NOMO-1 (cell line): ENCODE data around the gene OR13C2.
"Not testable (repeated sequence)": the region's sequence is repeated elsewhere in the genome, so short reads cannot be mapped to it uniquely, and the experiment has no call there.

Experiments used
- DNase-seq, 2 experiments: peaks; one replicate each; lab custom pipeline; 2025; ENCODE audit not compliant: unreplicated experiment in 2 of 2; lab: John Stamatoyannopoulos, UW

OR13C2 gene, protein sequence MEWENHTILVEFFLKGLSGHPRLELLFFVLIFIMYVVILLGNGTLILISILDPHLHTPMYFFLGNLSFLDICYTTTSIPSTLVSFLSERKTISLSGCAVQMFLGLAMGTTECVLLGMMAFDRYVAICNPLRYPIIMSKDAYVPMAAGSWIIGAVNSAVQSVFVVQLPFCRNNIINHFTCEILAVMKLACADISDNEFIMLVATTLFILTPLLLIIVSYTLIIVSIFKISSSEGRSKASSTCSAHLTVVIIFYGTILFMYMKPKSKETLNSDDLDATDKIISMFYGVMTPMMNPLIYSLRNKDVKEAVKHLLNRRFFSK

DNA sequence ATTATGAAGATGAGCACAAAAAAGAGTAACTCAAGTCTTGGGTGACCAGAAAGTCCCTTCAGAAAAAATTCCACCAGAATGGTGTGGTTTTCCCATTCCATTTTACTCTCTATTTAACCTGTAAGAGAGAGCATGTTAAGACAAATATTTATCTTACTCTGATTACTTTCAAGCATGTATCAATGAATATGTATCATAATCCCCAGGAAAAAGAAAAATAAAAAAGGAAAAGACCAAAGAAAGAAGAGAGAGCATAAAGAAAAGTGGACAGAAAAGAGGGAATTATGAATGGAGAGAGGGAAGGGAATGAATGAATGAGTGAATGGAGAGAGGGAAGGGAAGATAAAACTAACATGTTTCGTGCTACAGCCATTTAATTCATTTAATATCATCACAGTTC lies at the start of gene OR13C2:
TSS of gene OR13C2 (minus strand) at position 101 of the 400 bp plus-strand sequence. CDS start at position 101, 0 bp downstream.
- not testable (repeated sequence) for DNase-seq

- DNase-seq = no peak
These were observed 30.0 kb upstream of the OR13C2 start for GRCh38 chr9:104635456-104635855.

DNA sequence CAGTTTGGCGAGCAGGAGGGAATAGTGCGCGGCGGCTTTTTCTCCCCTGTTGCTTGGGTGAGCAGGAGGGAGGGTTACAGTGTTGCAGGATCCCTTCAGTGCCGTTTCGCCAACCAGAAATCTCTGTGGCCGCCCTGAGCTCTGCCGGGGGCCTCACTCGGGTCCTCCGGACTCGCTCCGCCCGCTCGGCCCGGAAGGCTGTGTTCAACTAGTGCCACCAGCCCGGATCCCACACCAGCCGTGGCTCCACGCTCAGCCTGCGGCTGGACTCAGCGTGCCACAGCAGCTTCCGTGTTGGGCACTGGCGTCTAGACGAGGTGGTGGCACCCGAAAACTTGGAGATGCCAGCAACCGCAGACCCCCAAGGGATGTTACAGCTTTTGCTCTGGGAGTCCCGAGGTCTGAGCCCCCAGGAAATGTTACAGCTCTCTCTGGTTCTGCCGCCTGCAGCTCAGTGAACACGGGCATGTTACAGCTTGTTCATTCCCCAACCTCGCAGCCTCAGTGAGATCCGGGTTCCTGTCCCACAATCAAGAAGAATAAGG lies 28.6 kb upstream of the OR13C2 start:
- DNase-seq = no peak

DNA sequence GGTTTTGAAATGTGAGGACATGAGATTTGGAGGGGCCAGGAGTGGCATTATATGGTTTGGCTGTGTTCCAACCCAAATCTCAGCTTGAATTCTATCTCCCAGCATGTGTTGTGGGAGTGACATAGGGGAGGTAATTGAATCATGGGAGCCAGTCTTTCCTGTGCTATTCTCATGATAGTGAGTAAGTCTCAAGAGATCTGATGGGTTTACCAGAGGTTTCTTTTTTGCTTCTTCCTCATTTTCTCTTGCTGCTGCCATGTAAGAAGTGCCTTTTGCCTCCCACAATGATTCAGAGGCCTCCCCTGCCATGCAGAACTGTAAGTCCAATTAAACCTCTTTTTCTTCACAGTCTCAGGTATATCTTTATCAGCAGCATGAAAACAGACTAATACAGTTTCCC lies 20.5 kb upstream of the OR13C2 start:
- not testable (repeated sequence) for DNase-seq

- DNase-seq = no peak
These were observed 12.7 kb upstream of the OR13C2 start, which contains the start of gene OR13C9 for GRCh38 chr9:104618104-104618503. TSS of gene OR13C9 (minus strand) at chr9:104618204. CDS start at chr9:104618204, 0 bp downstream.

- DNase-seq = no peak
These were observed 12.0 kb upstream of the OR13C2 start for GRCh38 chr9:104617418-104617817.

GRCh38 chr9:104611213-104611612 lies 5.8 kb upstream of the OR13C2 start:
- no peak for DNase-seq

- no peak for DNase-seq
These were observed 2.9 kb upstream of the OR13C2 start for GRCh38 chr9:104608336-104608735.

GRCh38 chr9:104606152-104606551 lies 725 bp upstream of the OR13C2 start:
- DNase-seq = no peak

- DNase-seq = no peak
These were observed 626 bp downstream of the OR13C2 start for GRCh38 chr9:104604801-104605200.

DNA sequence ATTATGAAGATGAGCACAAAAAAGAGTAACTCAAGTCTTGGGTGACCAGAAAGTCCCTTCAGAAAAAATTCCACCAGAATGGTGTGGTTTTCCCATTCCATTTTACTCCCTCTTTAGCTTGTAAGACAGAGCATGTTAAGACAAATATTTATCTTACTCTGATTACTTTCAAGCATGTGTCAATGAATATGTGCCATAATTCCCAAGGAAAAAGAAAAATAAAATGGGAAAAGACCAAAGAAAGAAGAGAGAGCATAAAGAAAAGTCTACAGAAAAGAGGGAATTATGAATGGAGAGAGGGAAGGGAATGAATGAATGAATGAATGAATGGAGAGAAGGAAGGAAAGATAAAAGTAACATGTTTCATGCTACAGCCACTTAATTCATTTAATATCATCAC lies 6.1 kb downstream of the OR13C2 start, which contains the start of gene OR13C5:
TSS of gene OR13C5 (minus strand) at position 101 of the 400 bp plus-strand sequence. CDS start at position 101, 0 bp downstream.
- not testable (repeated sequence) for DNase-seq

GRCh38 chr9:104598749-104599148 lies 6.7 kb downstream of the OR13C2 start:
- not testable (repeated sequence) for DNase-seq

GRCh38 chr9:104589626-104590025 lies 15.8 kb downstream of the OR13C2 start:
- DNase-seq = no peak

- DNase-seq = no peak
These were observed 18.8 kb downstream of the OR13C2 start for GRCh38 chr9:104586496-104587180.

DNA sequence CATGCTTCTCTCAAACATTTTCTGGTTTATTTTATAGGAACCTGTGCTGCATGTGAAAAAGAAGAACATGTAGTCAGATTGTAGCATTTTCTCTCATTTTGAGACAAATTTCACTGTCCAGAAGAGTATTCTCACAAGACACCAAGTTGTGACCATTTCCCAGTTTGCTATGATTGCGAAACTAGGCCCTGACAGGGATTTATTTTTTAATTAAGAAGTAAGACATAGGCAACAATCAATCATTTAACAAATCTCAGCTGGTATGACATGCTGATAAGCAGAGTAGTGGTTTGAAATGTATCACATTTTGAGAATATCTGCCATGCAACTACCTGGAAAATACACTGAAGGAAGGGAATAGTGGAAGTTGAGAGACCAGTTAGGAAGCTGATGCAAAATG lies 24.9 kb downstream of the OR13C2 start:
- DNase-seq = no peak

DNA sequence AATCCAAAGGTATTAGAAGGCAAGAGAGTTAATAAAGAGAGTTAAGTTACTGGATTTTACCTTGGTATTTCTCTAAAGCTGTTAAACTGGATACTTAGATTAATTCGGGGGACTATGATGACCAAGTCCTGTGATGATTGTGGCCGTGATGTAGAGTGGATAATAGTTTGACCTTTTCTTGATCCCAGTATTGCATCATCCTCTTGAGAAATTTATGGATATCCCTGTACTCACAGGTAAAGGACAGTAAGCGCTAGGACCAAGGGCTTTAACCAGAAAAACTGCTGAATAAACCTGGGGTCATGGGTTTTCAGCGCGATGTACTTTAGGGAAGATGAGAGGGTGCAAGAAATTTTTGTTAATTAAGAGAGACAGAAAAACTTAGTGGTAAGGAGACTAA lies 28.2 kb downstream of the OR13C2 start:
- no peak for DNase-seq

GRCh38 chr9:104575456-104575855 lies 30.0 kb downstream of the OR13C2 start:
- no peak for DNase-seq

- DNase-seq = no peak
These were observed 32.8 kb downstream of the OR13C2 start for GRCh38 chr9:104572612-104573011.

DNA sequence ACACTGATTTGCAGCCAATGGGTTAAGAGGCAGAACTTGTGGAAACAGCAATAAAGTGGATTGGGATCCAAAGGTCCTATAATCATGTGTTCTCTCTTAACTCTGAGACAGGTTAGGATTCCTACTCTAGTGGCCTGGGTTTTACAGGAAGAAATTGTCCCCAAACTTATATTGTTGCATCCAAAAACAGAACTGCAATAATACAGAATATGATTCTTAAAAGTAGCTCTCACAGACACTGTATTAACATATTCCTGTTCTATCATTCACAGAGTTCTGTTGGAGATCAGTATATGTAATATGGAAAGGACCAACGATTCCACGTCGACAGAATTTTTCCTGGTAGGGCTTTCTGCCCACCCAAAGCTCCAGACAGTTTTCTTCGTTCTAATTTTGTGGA lies 36.6 kb downstream of the OR13C2 start, which contains the start of gene OR13C8:
TSS of gene OR13C8 (plus strand) at position 301 of the 400 bp plus-strand sequence. CDS start at position 301, 0 bp downstream.
- no peak for DNase-seq

DNA sequence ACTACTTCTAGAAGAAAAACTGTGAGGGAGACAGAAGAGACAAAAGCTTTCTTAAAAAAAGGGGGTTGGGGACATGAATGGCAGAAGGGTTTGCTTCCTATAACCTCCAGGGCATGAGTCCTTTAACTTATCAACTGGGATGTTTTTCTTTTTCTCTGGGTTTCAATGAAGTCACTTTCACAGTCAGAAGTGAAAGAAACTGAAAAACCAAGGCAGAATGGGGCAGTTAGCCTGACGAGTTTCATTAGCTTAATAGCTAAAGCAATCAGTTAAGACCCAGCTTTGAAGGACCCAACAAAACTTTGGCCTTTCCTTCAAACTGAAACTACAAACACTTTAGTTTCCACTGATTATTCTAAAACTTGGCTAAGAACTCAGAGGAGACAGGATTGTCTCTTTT lies 41.1 kb downstream of the OR13C2 start:
- no peak for DNase-seq

DNA sequence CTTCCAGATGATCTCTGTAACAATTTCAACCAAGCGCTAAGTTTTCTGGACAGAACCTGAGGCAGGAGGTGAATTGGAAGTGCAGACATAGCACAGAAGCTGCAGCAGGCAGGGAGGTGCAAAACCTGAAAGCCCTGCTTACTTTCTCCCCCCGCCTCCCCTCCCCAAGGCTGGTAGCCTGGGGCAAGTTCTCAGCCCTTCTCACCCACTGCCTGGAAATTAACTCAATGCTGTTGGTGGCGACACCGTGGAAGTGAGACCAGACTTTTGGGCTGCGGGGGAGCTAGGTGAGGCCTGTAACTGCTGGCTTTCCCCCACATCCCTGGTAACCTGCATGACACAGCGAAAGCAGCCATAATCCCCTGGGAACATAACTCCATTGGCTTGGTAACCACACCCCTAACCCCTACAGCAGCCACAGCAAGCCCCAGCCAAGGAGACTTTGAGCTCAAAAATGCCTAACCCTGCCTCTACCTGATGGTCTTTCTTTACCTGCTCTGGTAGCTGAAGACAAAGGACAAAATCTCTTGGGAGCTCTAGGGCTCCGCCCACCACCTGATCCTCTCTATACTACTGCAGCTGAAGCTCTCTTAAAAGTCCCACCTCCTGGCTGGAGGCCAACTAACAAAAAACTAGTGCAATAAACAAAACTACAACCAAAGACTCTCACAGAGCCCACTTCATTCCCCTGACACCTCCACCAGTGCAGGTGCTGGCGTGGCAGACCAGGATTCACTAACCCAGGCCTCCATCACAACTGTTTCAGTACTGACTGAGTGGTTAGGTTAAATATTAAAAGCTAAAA lies 48.4 kb downstream of the OR13C2 start:
- DNase-seq = no peak
